ENCODE measurements around the gene MIPOL1. TPM values are rescaled to one million over a fixed set of nuclear protein-coding genes. Genes with fewer than 3 reads are reported as not detected.

Gene MIPOL1
- total RNA-seq, 6 experiments from 2014 or later = 6.5 to 7.7 (median 6.8) TPM

GRCh38 chr14:37596790-37597472, 399.2 kb downstream of the MIPOL1 start:
- Mint-ChIP-seq H3K36me3 (ENCODE audit: low read depth) (peaks cover 8% of the 10 kb centered on the region), H3K27me3 (ENCODE audit: insufficient read depth) (peaks cover 63% of the 10 kb centered on the region), H3K4me1 (ENCODE audit: low read depth) (peaks cover 58% of the 10 kb centered on the region), H3K4me3 (peak overlapping the region; percentile 87; the same call in 1 of the 2 replicates), H3K27ac (peak overlapping the region; percentile 66; the same call in 1 of the 2 replicates), H3K9me3 (no peaks in the 10 kb centered on the region)
- no peak for DNase-seq
- TF ChIP-seq CTCF (IDR thresholded peaks at IDR 0.05) = no peak

GRCh38 chr14:37597538-37597913, 399.8 kb downstream of the MIPOL1 start:
- no peaks in the 10 kb centered on the region for H3K9me3 Mint-ChIP-seq
- peaks cover 56% of the 10 kb centered on the region for H3K4me1 Mint-ChIP-seq (ENCODE audit: low read depth)
- H3K36me3 Mint-ChIP-seq (ENCODE audit: low read depth) = peaks cover 6% of the 10 kb centered on the region
- no peak for DNase-seq
- peak; percentile 73 for TF ChIP-seq CTCF (IDR thresholded peaks at IDR 0.05)
- H3K27ac Mint-ChIP-seq = no peak overlapping the region
- H3K4me3 Mint-ChIP-seq = no peak overlapping the region
- peaks cover 66% of the 10 kb centered on the region for H3K27me3 Mint-ChIP-seq (ENCODE audit: insufficient read depth)

GRCh38 chr14:37597914-37598746, 400.4 kb downstream of the MIPOL1 start:
- H3K9me3 Mint-ChIP-seq = no peaks in the 10 kb centered on the region
- H3K4me1 Mint-ChIP-seq (ENCODE audit: low read depth) = peaks cover 50% of the 10 kb centered on the region
- peaks cover 4% of the 10 kb centered on the region for H3K36me3 Mint-ChIP-seq (ENCODE audit: low read depth)
- DNase-seq = no peak
- no peak overlapping the region for H3K27ac Mint-ChIP-seq
- peaks cover 68% of the 10 kb centered on the region for H3K27me3 Mint-ChIP-seq (ENCODE audit: insufficient read depth)
- 0 out of 2 replicates have a peak, but pooled peaks have one; percentile 5 for TF ChIP-seq CTCF (IDR thresholded peaks at IDR 0.05)
- peak overlapping the region; percentile 15; the same call in 1 of the 2 replicates for H3K4me3 Mint-ChIP-seq

GRCh38 chr14:37598747-37599506, 401.2 kb downstream of the MIPOL1 start:
- TF ChIP-seq CTCF (IDR thresholded peaks at IDR 0.05) = no peak
- no peak for DNase-seq
- peaks cover 4% of the 10 kb centered on the region for H3K36me3 Mint-ChIP-seq (ENCODE audit: low read depth)
- no peak overlapping the region; the same call in 1 of the 2 replicates for H3K27ac Mint-ChIP-seq
- H3K4me1 Mint-ChIP-seq (ENCODE audit: low read depth) = peaks cover 42% of the 10 kb centered on the region
- peak overlapping the region; percentile 82; the same call in 1 of the 2 replicates for H3K4me3 Mint-ChIP-seq
- peaks cover 75% of the 10 kb centered on the region for H3K27me3 Mint-ChIP-seq (ENCODE audit: insufficient read depth)
- no peaks in the 10 kb centered on the region for H3K9me3 Mint-ChIP-seq

All from HFFc6 (cell line).